Nephron (organoid): Measurements from ENCODE around the gene ZCCHC7.

Experiments used
- H3K27ac Mint-ChIP-seq, 3 experiments: 2 replicates each; pipeline ENCODE4 v1.8.0; 2020; ENCODE audit warnings: mixed read lengths in 3 of 3, mild to moderate bottlenecking in 2 of 3, moderate library complexity in 1 of 3
- H3K27me3 Mint-ChIP-seq: 2 replicates; pipeline ENCODE4 v1.8.0; 2021; ENCODE audit warnings: low read depth, mild to moderate bottlenecking, moderate library complexity, mixed read lengths
- H3K36me3 Mint-ChIP-seq: 2 replicates; pipeline ENCODE4 v1.8.0; 2020; ENCODE audit warnings: low read depth, mixed read lengths
- H3K4me1 Mint-ChIP-seq: 2 replicates; pipeline ENCODE4 v1.8.0; 2020; ENCODE audit warnings: mixed read lengths
- H3K4me3 Mint-ChIP-seq, 3 experiments: 2 replicates each; pipeline ENCODE4 v1.8.0; 2020; ENCODE audit warnings: mild to moderate bottlenecking in 3 of 3, mixed read lengths in 3 of 3, moderate library complexity in 2 of 3
- H3K9me3 Mint-ChIP-seq: 2 replicates; pipeline ENCODE4 v1.8.0; 2020; ENCODE audit warnings: mixed read lengths
- TF ChIP-seq, protein P1 (sequence below), 3 experiments: fragments of 200-600 bp; sonication (generic); IDR thresholded peaks; one replicate each; pipeline ENCODE4 v1.5.0; 2021; ENCODE audit warnings: antibody characterized with exemption in 3 of 3; ENCODE audit not compliant: unreplicated experiment in 3 of 3

Gene ZCCHC7

DNA sequence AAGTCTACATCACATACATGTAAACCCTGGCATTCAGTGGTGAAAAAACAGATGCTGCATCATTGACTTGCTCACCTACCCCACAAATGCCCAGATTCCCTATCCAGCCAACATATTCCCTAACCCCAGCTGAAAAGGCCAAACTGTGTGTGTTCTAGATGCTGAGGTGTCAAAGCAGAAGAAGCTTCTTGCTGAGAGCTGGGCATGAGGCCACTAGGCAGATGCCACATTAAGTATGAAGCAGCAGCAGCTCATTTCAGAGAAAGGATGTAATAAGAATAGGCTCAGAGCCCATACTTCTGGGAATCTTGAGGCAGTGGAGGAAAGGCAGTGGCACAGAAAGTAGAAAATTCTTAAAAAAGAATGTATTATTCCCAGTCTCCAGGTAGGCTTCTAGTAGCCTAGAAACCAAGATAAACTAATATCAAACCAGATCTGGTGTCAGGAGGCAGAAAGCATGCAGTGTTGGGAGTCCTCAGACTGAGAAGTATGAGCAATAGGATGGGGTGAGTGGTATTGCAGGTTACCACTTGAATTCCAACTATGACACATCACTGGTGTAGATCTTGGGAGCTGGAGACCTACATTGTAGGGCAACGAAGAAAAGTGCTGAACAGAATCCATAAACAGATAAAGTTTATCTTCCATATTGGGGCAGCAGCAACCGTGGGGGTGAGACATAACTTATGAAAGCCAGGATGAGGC, 230.3 kb downstream of the ZCCHC7 start:
- TF ChIP-seq, protein P1, sequence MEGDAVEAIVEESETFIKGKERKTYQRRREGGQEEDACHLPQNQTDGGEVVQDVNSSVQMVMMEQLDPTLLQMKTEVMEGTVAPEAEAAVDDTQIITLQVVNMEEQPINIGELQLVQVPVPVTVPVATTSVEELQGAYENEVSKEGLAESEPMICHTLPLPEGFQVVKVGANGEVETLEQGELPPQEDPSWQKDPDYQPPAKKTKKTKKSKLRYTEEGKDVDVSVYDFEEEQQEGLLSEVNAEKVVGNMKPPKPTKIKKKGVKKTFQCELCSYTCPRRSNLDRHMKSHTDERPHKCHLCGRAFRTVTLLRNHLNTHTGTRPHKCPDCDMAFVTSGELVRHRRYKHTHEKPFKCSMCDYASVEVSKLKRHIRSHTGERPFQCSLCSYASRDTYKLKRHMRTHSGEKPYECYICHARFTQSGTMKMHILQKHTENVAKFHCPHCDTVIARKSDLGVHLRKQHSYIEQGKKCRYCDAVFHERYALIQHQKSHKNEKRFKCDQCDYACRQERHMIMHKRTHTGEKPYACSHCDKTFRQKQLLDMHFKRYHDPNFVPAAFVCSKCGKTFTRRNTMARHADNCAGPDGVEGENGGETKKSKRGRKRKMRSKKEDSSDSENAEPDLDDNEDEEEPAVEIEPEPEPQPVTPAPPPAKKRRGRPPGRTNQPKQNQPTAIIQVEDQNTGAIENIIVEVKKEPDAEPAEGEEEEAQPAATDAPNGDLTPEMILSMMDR (IDR thresholded peaks at IDR 0.05; ENCODE audit: unreplicated experiment in 3 of 3) = no peak
- H3K27me3 Mint-ChIP-seq = no peaks in the 10 kb centered on the region
- no peaks in the 10 kb centered on the region for H3K9me3 Mint-ChIP-seq
- no peaks in the 10 kb centered on the region for H3K4me1 Mint-ChIP-seq
- peaks cover 25% of the 10 kb centered on the region for H3K36me3 Mint-ChIP-seq
- H3K4me3 Mint-ChIP-seq = no peak overlapping the region
- no peak overlapping the region for H3K27ac Mint-ChIP-seq

DNA sequence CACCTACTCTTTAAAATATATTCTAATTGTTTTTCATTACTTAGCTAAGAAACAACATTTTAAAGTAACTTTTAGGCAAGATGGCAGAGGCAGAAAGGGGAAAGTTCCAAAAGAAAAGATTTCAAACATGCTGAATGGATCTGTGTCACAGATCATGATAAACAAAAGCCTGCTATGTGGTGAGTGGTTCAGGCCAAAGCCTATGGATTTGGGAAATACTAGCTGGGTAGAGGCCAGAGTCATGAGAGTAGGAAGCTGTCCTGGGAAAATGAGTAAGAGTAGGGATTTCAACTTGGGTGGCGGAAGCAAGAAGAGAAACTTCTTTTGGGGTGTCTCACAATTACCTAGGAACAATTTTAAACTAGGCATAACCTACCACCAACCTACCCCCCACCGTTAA, 233.4 kb downstream of the ZCCHC7 start:
- TF ChIP-seq, protein P1 (IDR thresholded peaks at IDR 0.05; ENCODE audit: unreplicated experiment in 3 of 3) = no peak
- Mint-ChIP-seq H3K4me1 (no peaks in the 10 kb centered on the region), H3K36me3 (peaks cover 22% of the 10 kb centered on the region), H3K9me3 (no peaks in the 10 kb centered on the region), H3K27ac (no peak overlapping the region), H3K4me3 (no peak overlapping the region), H3K27me3 (no peaks in the 10 kb centered on the region)

DNA sequence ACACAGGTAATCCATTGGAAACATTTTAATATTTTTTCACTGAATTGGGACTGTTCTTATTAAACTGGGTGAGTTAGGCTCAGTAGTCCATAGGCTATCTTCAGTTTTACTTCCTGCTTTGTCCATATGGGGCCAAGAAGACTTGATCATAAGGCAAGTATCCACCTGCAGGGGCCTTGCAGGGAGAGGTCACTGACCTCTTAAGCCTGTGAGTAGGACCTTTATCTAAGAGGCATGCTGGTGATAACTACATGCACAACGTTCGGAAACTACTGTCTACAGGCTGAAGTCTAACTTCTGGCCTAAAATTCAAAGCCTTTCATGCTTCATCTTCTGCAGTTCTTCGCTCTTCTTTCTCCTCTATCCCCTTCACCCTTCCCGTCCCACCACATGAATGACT, 242.1 kb downstream of the ZCCHC7 start:
- Mint-ChIP-seq H3K27me3 (no peaks in the 10 kb centered on the region), H3K4me1 (no peaks in the 10 kb centered on the region), H3K4me3 (no peak overlapping the region), H3K9me3 (no peaks in the 10 kb centered on the region), H3K36me3 (no peaks in the 10 kb centered on the region), H3K27ac (no peak overlapping the region)
- TF ChIP-seq, protein P1 (IDR thresholded peaks at IDR 0.05; ENCODE audit: unreplicated experiment in 3 of 3) = no peak

DNA sequence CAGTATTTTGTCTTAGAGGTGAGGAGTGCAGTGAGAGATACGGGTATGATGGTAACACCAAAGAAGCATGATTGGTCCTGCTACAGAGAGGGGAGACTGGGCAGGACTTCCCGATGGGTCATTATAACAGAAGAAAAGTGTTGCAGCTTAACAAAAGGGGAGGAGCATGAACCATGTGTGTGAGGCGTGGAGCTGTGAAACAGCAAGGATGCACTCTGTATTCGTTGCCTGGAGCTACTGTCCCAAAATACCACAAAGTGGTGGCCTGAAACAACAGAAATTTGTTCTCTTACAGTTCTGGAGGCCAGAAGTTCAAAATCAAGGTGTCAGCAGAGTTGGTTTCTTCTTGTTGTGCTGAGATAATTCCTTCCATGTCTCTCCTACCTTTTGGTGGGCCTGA, 242.8 kb downstream of the ZCCHC7 start:
- H3K36me3 Mint-ChIP-seq = no peaks in the 10 kb centered on the region
- H3K27me3 Mint-ChIP-seq = peaks cover under 1% of the 10 kb centered on the region
- TF ChIP-seq, protein P1 (IDR thresholded peaks at IDR 0.05; ENCODE audit: unreplicated experiment in 3 of 3) = no peak
- no peaks in the 10 kb centered on the region for H3K4me1 Mint-ChIP-seq
- H3K27ac Mint-ChIP-seq = no peak overlapping the region
- no peaks in the 10 kb centered on the region for H3K9me3 Mint-ChIP-seq
- no peak overlapping the region for H3K4me3 Mint-ChIP-seq

DNA sequence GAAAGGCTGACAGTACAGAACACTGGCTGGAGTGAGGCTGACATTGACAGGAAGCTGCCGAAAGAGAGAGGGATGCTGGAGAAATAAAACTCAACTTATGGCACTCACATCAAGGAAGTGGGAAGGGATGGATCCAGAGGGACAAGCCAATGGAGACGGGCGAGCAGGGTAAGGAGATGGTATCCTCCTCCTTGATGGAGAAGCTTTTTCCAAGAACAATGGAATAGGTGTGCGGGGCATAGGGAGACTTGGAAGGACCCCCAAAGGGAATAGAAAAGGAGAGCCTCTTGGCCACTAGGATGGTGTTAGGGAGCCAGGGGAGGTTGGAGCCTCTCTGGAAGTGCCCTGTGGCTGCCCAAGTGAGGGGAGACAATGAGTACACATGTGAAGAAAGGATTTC, 243.8 kb downstream of the ZCCHC7 start:
- Mint-ChIP-seq H3K27ac (no peak overlapping the region), H3K4me3 (no peak overlapping the region), H3K27me3 (peaks cover 3% of the 10 kb centered on the region), H3K36me3 (no peaks in the 10 kb centered on the region), H3K4me1 (no peaks in the 10 kb centered on the region), H3K9me3 (no peaks in the 10 kb centered on the region)
- TF ChIP-seq, protein P1 (IDR thresholded peaks at IDR 0.05; ENCODE audit: unreplicated experiment in 3 of 3) = no peak

DNA sequence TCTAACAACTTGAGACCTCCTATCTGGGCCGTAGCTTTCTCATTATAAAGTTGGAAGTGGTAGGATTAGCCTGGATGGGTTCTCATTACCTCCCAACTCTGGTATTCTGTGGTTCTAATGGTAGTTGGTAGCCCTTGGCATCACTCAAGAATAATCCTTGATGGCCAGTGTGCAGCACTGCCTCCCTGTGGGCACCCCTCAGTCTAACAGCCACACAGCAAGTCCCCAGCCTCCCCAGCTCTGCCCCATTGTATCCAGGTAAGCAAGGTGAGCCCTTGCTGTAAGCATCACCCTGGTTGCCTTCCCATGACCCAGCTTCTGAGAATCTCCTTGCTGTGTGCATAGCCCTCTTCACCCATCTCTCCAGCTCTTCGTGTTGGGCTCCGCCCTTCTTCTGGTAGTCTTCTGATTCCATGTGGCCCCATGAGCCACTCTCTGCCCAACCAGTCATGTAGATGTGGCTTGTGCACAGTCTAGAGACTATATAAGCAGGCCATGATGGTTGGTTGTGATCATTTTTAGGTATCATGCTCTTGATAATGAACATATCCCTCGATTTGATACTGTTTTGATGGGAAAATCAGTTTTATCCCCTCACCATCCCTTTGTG, 244.5 kb downstream of the ZCCHC7 start:
- no peak overlapping the region for H3K4me3 Mint-ChIP-seq
- no peaks in the 10 kb centered on the region for H3K9me3 Mint-ChIP-seq
- TF ChIP-seq, protein P1 (IDR thresholded peaks at IDR 0.05; ENCODE audit: unreplicated experiment in 3 of 3) = no peak
- H3K36me3 Mint-ChIP-seq = no peaks in the 10 kb centered on the region
- peaks cover 4% of the 10 kb centered on the region for H3K27me3 Mint-ChIP-seq
- H3K4me1 Mint-ChIP-seq = no peaks in the 10 kb centered on the region
- no peak overlapping the region for H3K27ac Mint-ChIP-seq
